Right lobe of liver (tissue), 6 donors: Measurements from ENCODE around the gene KIRREL3. TPM values are rescaled to one million over a fixed set of nuclear protein-coding genes. Genes with fewer than 3 reads are reported as not detected.

Experiments
- ATAC-seq, 4 donors: fragments of 200-7000 bp; cut with Tn5 transposase; one replicate each; pipeline ENCODE4 v1.9.1; 2020; ENCODE audit warnings: mild to moderate bottlenecking in 4 of 4, moderate library complexity in 4 of 4
- DNase-seq, 3 donors: peaks; one replicate each; pipeline ENCODE4 v3.0.0-alpha.2; 2020
- H3K27ac ChIP-seq, 3 donors: fragments of 200-600 bp; one replicate each; pipeline ENCODE4 v1.8.0; 2022
- H3K27me3 ChIP-seq, 2 donors: fragments of 200-600 bp; one replicate each; pipeline ENCODE4 v1.8.0; 2022
- H3K36me3 ChIP-seq, 4 donors: fragments of 200-600 bp; sonication (generic) in 1 of 4; one replicate each; pipeline versions ENCODE4 v1.5.1 to v1.8.0; 2017 to 2022; ENCODE audit warnings: control low read depth in 1 of 4
- H3K4me1 ChIP-seq, 4 donors: fragments of 200-600 bp; sonication (generic) in 1 of 4; one replicate each; pipeline versions ENCODE4 v1.5.1 to v1.8.0; 2017 to 2022; ENCODE audit warnings: control low read depth in 1 of 4
- H3K4me3 ChIP-seq, 3 donors: fragments of 200-600 bp; one replicate each; pipeline ENCODE4 v1.8.0; 2022
- H3K9me3 ChIP-seq, 4 donors: fragments of 200-600 bp; sonication (generic) in 1 of 4; one replicate each; pipeline versions ENCODE4 v1.5.1 to v1.8.0; 2017 to 2022; ENCODE audit warnings: control low read depth in 1 of 4
- CTCF ChIP-seq, 4 donors: fragments of 200-600 bp in 3 of 4; fragments of 450-650 bp in 1 of 4; IDR thresholded peaks; one replicate each; pipeline versions ENCODE4 v1.5.1 to v1.8.0; 2016 to 2022; ENCODE audit warnings: antibody characterized with exemption in 4 of 4, mild to moderate bottlenecking in 2 of 4
- POLR2A ChIP-seq: fragments of 450-650 bp; IDR thresholded peaks from one replicate; pipeline ENCODE4 v1.6.1; 2017; ENCODE audit warnings: antibody characterized with exemption, mild to moderate bottlenecking
- WGBS: methylation state at CpG from one replicate; pipeline ENCODE4 v1.1.6; 2018; ENCODE audit warnings: low coverage, low lambda C conversion rate; ENCODE audit not compliant: insufficient coverage; ENCODE audit errors: missing lambda C conversion rate; 5-methylcytosine and 5-hydroxymethylcytosine counted together
- intact Hi-C, 2 donors: fragments of 100-400 bp; cut with DNase I; formaldehyde crosslinking; loops; one replicate each; pipeline versions ENCODE4 v1.11.2 to v1.14.1; 2022
- total RNA-seq, 6 experiments: library from RNA; depleted of rRNA in 2 of 6; stranded (reverse); fragments of >200 nt in 2 of 6; fragmentation: NEBNext Ultra II Directional in 3 of 6; extraction: Animal tissue kit (Norgen Biotek cat#: 25700) in 3 of 6; gene quantifications; one replicate each; pipeline versions ENCODE4 v1.1.0 to v1.2.4, GENCODE V29; 2016 to 2023
- donor health status: DM: no; HTN: yes; CAD: no.
- donor health status: DM: no; HTN: no; CAD: no.
- donor health status: DM: no; HTN: no; CAD: no.
- donor health status: DM: no; HTN: yes; CAD: no.
- donor health status: DM: no; HTN: yes; CAD: no.

KIRREL3 gene
- total RNA-seq, 6 experiments from 2014 or later = not detected

DNA sequence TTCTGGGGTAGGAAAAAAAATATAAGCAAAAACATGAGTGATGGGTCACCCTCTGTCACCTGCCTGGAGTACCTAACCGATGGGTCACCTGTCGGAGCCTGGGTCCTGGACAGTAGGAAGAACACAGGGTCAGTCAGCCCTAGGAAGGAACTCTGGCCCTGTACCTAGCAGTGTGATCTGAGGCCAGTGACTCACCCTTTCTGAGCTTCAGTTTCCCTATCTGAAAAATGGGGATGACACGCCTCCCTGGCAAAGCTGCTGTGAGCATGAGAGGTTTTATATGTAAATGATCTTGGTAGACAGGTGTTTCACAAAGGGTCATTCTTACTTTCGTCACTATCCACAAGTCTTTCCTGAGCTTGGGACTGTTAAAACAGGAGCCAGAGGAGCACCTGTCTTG is 463.1 kb downstream of the KIRREL3 start:
- Histone ChIP-seq H3K4me3 (no peak overlapping the region), H3K27ac (no peak overlapping the region), H3K9me3 (no peaks in the 10 kb centered on the region), H3K36me3 (no peaks in the 10 kb centered on the region), H3K4me1 (no peaks in the 10 kb centered on the region), H3K27me3 (no peaks in the 10 kb centered on the region)
- intact Hi-C loops = no loop called here
- DNase-seq (no peak), ATAC-seq (no peak)
- no peak for TF ChIP-seq POLR2A
- no peak for TF ChIP-seq CTCF (IDR thresholded peaks at IDR 0.05)
- 44% methylated on average over 2 of the region's 4 CpGs for WGBS

GRCh38 chr11:126534141-126534805 is 466.3 kb downstream of the KIRREL3 start:
- no peaks in the 10 kb centered on the region for H3K9me3 ChIP-seq
- no peak for TF ChIP-seq POLR2A
- no peak for TF ChIP-seq CTCF (IDR thresholded peaks at IDR 0.05)
- 70% methylated on average over 7 of the region's 17 CpGs for WGBS
- no peak overlapping the region for H3K27ac ChIP-seq
- ATAC-seq (no peak), DNase-seq (no peak)
- H3K36me3 ChIP-seq = no peaks in the 10 kb centered on the region
- H3K4me3 ChIP-seq = no peak overlapping the region
- intact Hi-C loops = no loop called here
- H3K27me3 ChIP-seq = no peaks in the 10 kb centered on the region
- no peaks in the 10 kb centered on the region for H3K4me1 ChIP-seq

DNA sequence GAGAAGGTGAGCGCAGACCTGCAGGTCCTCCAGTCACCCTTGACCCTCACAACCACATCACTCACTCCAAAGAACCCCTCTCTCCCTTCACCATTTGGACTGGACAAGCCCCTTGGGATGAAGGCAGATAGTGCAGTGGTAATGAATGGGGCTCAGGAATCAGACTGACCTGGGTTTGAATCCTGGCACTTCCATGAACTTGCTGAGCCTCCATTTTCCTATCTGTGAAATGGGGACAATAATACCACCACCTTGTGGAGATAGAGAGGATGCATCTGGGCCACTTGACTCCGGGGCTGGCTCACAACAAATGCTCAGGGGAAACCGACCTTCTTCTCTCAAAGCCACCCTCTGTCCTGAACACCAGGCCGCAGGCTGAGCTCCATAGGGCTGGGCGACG is 467.0 kb downstream of the KIRREL3 start:
- H3K9me3 ChIP-seq = no peaks in the 10 kb centered on the region
- 100% methylated on average over 2 of the region's 6 CpGs for WGBS

GRCh38 chr11:126530416-126530815 is 470.2 kb downstream of the KIRREL3 start:
- DNase-seq = no peak
- TF ChIP-seq POLR2A (no peak), CTCF (IDR thresholded peaks at IDR 0.05) (no peak)
- 42% methylated on average over 3 of the region's 8 CpGs for WGBS

More for the DNA sequence above, 467.0 kb downstream of the KIRREL3 start:
- DNase-seq (no peak), ATAC-seq (no peak)
- H3K27me3 ChIP-seq = no peaks in the 10 kb centered on the region
- H3K27ac ChIP-seq = no peak overlapping the region
- intact Hi-C loops = no loop called here
- TF ChIP-seq CTCF (IDR thresholded peaks at IDR 0.05) (no peak), POLR2A (no peak)
- H3K36me3 ChIP-seq = no peaks in the 10 kb centered on the region
- H3K4me1 ChIP-seq = no peaks in the 10 kb centered on the region
- H3K4me3 ChIP-seq = no peak overlapping the region

More at GRCh38 chr11:126530416-126530815, 470.2 kb downstream of the KIRREL3 start:
- Histone ChIP-seq H3K27ac (no peak overlapping the region), H3K4me3 (no peak overlapping the region), H3K27me3 (no peaks in the 10 kb centered on the region), H3K9me3 (no peaks in the 10 kb centered on the region), H3K4me1 (no peaks in the 10 kb centered on the region), H3K36me3 (no peaks in the 10 kb centered on the region)
- no peak for ATAC-seq
- intact Hi-C loops = no loop called here
